MM.1S (cell line): ENCODE measurements around the gene ARMC2.

Experiments used
- CTCF ChIP-seq: fragments of 300-600 bp; sonication (generic); IDR thresholded peaks from 2 replicates; pipeline ENCODE4 v1.5.1; 2016; ENCODE audit warnings: antibody characterized with exemption, low read length, mixed read lengths
- EZH2 ChIP-seq: fragments of 300-600 bp; sonication (generic); optimal IDR thresholded peaks from 2 replicates; pipeline ENCODE3; 2017; ENCODE audit warnings: low read depth, mild to moderate bottlenecking, antibody characterized with exemption, low read length, mixed read lengths

GRCh38 chr6:108810057-108810643 is 38.1 kb upstream of the ARMC2 start:
- TF ChIP-seq CTCF = no peak
- TF ChIP-seq EZH2 = no peak
